PFSK-1 (cell line): ENCODE results near the gene ULK4.

Source experiments
- FOXP2 ChIP-seq: optimal IDR thresholded peaks from 2 replicates; pipeline ENCODE3; 2011; ENCODE audit warnings: borderline replicate concordance, control low read depth, inconsistent platforms; ENCODE audit not compliant: insufficient read depth; ENCODE audit errors: extremely low read length, extremely low read depth
- POLR2AphosphoS5 ChIP-seq: IDR thresholded peaks from 2 replicates; pipeline ENCODE4 v1.6.1; 2012; ENCODE audit warnings: low read depth, mild to moderate bottlenecking, control low read depth, low read length, moderate library complexity
- SIN3A ChIP-seq: IDR thresholded peaks from 2 replicates; pipeline ENCODE4 v1.6.1; 2012; ENCODE audit warnings: mild to moderate bottlenecking, low read length, moderate library complexity, borderline replicate concordance; ENCODE audit not compliant: insufficient read depth
- TAF1 ChIP-seq: IDR thresholded peaks from 2 replicates; pipeline ENCODE4 v1.6.1; 2012; ENCODE audit warnings: low read length, control low read depth, borderline replicate concordance; ENCODE audit not compliant: insufficient read depth
- TF ChIP-seq, protein P1 (sequence below), 2 experiments: IDR thresholded peaks; 2 replicates each; pipeline versions ENCODE4 v1.6.1 to v1.8.0; 2011 to 2012; ENCODE audit warnings: low read depth in 2 of 2, low read length in 2 of 2, control low read depth in 1 of 2, inconsistent platforms in 1 of 2, mild to moderate bottlenecking in 1 of 2, moderate library complexity in 1 of 2; ENCODE audit not compliant: insufficient read depth in 1 of 2

Gene ULK4

DNA sequence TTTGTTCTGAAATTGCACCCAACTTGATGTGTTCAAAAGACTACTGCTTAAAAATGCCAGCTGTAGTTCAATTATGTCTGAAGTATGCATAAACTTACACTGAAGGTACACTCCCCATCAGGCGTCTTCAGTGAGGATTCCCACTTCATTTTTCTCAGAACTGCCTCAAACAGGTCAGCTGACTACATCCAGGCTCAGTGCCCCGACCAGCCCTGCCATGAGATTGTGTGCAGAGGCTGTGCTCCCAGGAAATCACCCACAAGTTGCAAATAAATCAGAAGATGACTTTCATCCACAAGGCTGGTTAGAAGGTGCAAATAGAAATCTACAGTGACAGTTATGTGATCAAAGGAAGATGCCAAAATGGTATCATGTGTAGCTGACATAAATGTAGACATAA lies 711.1 kb downstream of the ULK4 start:
- TF ChIP-seq POLR2AphosphoS5: no peak
- no peak for TF ChIP-seq TAF1
- TF ChIP-seq, protein P1, sequence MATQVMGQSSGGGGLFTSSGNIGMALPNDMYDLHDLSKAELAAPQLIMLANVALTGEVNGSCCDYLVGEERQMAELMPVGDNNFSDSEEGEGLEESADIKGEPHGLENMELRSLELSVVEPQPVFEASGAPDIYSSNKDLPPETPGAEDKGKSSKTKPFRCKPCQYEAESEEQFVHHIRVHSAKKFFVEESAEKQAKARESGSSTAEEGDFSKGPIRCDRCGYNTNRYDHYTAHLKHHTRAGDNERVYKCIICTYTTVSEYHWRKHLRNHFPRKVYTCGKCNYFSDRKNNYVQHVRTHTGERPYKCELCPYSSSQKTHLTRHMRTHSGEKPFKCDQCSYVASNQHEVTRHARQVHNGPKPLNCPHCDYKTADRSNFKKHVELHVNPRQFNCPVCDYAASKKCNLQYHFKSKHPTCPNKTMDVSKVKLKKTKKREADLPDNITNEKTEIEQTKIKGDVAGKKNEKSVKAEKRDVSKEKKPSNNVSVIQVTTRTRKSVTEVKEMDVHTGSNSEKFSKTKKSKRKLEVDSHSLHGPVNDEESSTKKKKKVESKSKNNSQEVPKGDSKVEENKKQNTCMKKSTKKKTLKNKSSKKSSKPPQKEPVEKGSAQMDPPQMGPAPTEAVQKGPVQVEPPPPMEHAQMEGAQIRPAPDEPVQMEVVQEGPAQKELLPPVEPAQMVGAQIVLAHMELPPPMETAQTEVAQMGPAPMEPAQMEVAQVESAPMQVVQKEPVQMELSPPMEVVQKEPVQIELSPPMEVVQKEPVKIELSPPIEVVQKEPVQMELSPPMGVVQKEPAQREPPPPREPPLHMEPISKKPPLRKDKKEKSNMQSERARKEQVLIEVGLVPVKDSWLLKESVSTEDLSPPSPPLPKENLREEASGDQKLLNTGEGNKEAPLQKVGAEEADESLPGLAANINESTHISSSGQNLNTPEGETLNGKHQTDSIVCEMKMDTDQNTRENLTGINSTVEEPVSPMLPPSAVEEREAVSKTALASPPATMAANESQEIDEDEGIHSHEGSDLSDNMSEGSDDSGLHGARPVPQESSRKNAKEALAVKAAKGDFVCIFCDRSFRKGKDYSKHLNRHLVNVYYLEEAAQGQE (IDR thresholded peaks at IDR 0.05; ENCODE audit: insufficient read depth in 1 of 2, low read depth in 2 of 2, low read length in 2 of 2): no peak
- no peak for TF ChIP-seq SIN3A
- TF ChIP-seq FOXP2: no peak

DNA sequence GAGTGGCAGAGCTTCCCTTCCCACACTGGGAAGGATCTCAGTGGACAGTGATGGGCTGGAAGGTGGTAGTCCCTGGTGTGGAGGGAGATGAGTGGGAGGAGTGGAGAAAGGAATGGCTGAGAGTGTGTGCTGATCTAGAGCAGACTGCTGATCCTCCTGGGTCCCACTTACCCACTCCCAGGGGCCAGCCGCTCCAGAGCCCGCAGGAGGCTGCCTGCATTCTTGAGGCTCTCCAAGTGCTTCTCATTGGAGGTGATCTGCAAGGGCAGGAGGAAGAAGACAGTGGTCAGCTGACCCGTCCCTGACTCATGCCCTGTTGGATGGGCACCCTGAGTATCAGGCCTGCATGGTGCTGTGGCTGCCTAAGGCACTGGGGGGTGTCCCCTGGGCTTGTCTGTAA lies 712.6 kb downstream of the ULK4 start:
- TF ChIP-seq FOXP2 (no peak), TAF1 (no peak), POLR2AphosphoS5 (no peak), SIN3A (no peak)
- TF ChIP-seq, protein P1 (IDR thresholded peaks at IDR 0.05; ENCODE audit: insufficient read depth in 1 of 2, low read depth in 2 of 2, low read length in 2 of 2): no peak

DNA sequence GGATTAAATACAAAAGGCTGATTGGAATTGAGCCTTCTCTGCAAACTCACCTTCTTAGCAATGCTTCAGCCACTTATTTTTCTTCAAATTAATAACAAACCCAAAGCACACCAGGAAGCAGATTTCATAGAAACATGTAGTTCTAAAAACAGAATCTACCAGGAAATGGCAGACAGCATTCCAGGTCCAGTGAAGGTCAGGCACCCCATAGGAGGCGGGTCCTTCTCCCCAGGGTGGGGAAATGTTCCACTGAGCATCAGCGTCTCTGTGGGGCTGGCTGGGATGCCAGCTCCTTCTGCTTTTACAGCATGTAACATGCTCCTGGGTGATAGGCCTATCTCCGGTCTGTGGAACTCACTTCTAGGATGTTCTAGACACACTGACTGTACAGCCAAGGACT lies 713.4 kb downstream of the ULK4 start:
- TF ChIP-seq, protein P1 (IDR thresholded peaks at IDR 0.05; ENCODE audit: insufficient read depth in 1 of 2, low read depth in 2 of 2, low read length in 2 of 2): no peak
- TF ChIP-seq SIN3A (no peak), FOXP2 (no peak), POLR2AphosphoS5 (no peak), TAF1 (no peak)

DNA sequence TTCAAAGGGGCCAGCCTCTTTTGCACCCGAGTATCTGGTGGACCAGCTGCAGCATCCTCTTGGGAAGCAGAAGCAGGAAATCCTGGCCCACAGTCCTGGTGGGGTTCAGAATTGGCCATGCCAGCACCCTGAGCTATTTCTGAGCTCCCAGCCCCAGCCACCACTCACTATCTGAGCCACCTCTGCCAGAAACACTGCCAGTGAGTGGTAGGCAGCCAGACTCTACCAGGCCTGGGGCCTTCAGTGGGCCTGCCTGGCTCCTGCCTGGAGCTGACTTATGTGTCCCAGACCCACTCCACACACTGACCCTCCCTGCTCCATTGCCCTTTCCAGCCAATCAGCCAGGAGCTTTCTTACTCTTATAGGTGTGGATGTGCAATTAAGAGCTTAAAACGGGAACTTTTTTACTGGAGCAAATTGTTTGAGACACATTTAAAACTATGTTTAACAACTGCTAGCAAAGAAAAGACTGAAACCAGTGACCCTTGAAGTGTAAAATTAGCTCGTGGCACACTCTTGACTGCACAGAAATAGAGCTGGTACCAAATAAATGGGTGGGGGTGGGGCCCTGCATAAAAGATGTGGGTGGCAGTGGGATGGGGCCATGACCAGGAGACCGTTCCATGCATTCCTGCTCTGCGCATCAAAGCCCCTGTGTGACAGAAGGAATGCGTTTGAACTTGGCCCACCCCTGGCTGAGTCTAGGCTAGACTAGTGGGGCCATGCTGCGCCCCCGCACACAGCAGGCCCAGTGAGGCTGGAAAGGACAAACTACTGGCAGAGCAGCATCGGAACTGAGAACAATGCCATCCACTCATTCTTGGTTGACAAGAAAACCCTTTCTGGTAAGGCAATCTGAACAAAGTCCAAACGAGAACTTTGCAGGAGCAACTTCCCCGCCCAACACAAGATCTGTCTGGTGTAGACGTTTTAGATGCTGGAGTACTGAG lies 714.6 kb downstream of the ULK4 start:
- no peak for TF ChIP-seq SIN3A
- no peak for TF ChIP-seq TAF1
- TF ChIP-seq, protein P1 (IDR thresholded peaks at IDR 0.05; ENCODE audit: insufficient read depth in 1 of 2, low read depth in 2 of 2, low read length in 2 of 2): no peak
- TF ChIP-seq FOXP2: no peak
- no peak for TF ChIP-seq POLR2AphosphoS5
